Fibroblast of lung (primary cell): ENCODE data around the gene DCAF12. TPM values are rescaled to one million over a fixed set of nuclear protein-coding genes. Genes with fewer than 3 reads are reported as not detected.

Source experiments
- DNase-seq, 2 donors: peaks; one replicate each; pipeline versions ENCODE4 v3.0.0 to v3.0.0-alpha.2; 2010; ENCODE audit warnings: low read depth in 2 of 2
- H2AFZ ChIP-seq: 2 replicates; pipeline ENCODE4 v1.5.1; 2012; ENCODE audit warnings: low read length, control low read depth, inconsistent platforms
- H3K27ac ChIP-seq: 2 replicates; pipeline ENCODE4 v1.5.1; 2011; ENCODE audit warnings: low read length, control low read depth; ENCODE audit not compliant: insufficient read depth
- H3K27me3 ChIP-seq: 2 replicates; pipeline ENCODE4 v1.5.1; 2011; ENCODE audit warnings: mild to moderate bottlenecking, low read length; ENCODE audit not compliant: control insufficient read depth, insufficient read depth
- H3K36me3 ChIP-seq: 2 replicates; pipeline ENCODE4 v1.5.1; 2011; ENCODE audit warnings: low read length; ENCODE audit not compliant: control insufficient read depth, insufficient read depth
- H3K4me1 ChIP-seq: 2 replicates; pipeline ENCODE4 v1.5.1; 2011; ENCODE audit warnings: low read length; ENCODE audit not compliant: control insufficient read depth, insufficient read depth; ENCODE audit errors: extremely low read depth
- H3K4me2 ChIP-seq: 2 replicates; pipeline ENCODE4 v1.5.1; 2011; ENCODE audit warnings: low read length, control low read depth; ENCODE audit not compliant: insufficient read depth; ENCODE audit errors: extremely low read depth
- H3K4me3 ChIP-seq, 4 experiments: fragments of 200-600 bp in 1 of 4; sonication (generic) in 1 of 4; replicated peaks in 1 of 4; 2 replicates each; pipeline ENCODE4 v1.5.1; 2011 to 2016; ENCODE audit warnings: low read length in 4 of 4, low read depth in 3 of 4, mild to moderate bottlenecking in 3 of 4, control low read depth in 2 of 4, inconsistent platforms in 1 of 4, mixed read lengths in 1 of 4; ENCODE audit not compliant: insufficient read depth in 1 of 4; ENCODE audit errors: control extremely low read depth in 1 of 4
- H3K79me2 ChIP-seq: 2 replicates; pipeline ENCODE4 v1.5.1; 2012; ENCODE audit warnings: mild to moderate bottlenecking, low read length, inconsistent platforms; ENCODE audit not compliant: control insufficient read depth, insufficient read depth
- H3K9ac ChIP-seq: 2 replicates; pipeline ENCODE4 v1.5.1; 2011; ENCODE audit warnings: mild to moderate bottlenecking, low read length, control low read depth; ENCODE audit not compliant: insufficient read depth
- H3K9me3 ChIP-seq: 2 replicates; pipeline ENCODE4 v1.5.1; 2012; ENCODE audit warnings: low read depth, low read length; ENCODE audit not compliant: control insufficient read depth, insufficient read depth
- H4K20me1 ChIP-seq: 2 replicates; pipeline ENCODE4 v1.5.1; 2011; ENCODE audit warnings: low read length; ENCODE audit not compliant: control insufficient read depth, insufficient read depth; ENCODE audit errors: extremely low read depth
- EZH2 ChIP-seq: IDR thresholded peaks from 2 replicates; pipeline ENCODE4 v1.5.1; 2012; ENCODE audit warnings: low read length, control low read depth, mild to moderate bottlenecking; ENCODE audit errors: missing control alignments
- polyA plus RNA-seq, 2 donors: library from polyadenylated mRNA; depleted of rRNA in 1 of 2; stranded (reverse) in 1 of 2; unstranded in 1 of 2; fragments of >200 nt; gene quantifications; 2 replicates each; pipeline ENCODE4 v1.2.1, GENCODE V29; 2011 to 2012; ENCODE audit warnings: missing spikeins in 1 of 2
- total RNA-seq: library from RNA; depleted of rRNA; stranded (reverse); fragments of >200 nt; gene quantifications from 2 replicates; pipeline ENCODE4 v1.2.1, GENCODE V29; 2014
- TF ChIP-seq, protein P1 (sequence below), 2 donors: IDR thresholded peaks in 1 of 2; conservative IDR thresholded peaks in 1 of 2; 1 replicate in 1 of 2; 2 replicates in 1 of 2; pipeline ENCODE4 v1.5.1; 2011 to 2012; ENCODE audit warnings: low read length in 2 of 2, control low read depth in 1 of 2, inconsistent platforms in 1 of 2, low read depth in 1 of 2, mild to moderate bottlenecking in 1 of 2

Gene DCAF12
- total and polyA plus RNA-seq, 2 donors (not counting 1 experiment from before 2014, with no cell fraction given), result 9.7 to 26.3 TPM

DNA sequence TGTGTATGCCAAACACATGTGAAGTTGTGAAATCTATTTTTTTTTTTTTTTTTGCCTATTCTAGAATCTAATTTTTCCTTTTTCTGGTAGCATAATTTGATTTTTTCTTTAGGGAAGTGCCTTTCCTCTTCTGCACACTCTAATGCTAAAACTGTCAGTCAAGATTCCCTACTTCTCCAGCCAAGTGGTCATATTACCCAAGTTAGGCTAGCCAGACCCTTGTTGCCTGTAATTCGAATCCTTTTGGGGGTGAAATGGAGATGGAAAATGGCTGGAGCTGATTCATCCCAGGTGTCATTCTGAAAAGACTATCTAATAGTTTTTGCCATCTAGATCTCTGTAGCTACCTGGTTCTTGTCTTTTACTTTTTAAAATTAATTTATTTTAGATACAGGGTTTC, 27.6 kb upstream of the DCAF12 start:
- Histone ChIP-seq H3K9me3 (no peaks in the 10 kb centered on the region), H3K79me2 (no peaks in the 10 kb centered on the region), H4K20me1 (no peaks in the 10 kb centered on the region), H3K9ac (no peak overlapping the region), H3K27me3 (no peaks in the 10 kb centered on the region), H2AFZ (no peak overlapping the region), H3K4me1 (no peaks in the 10 kb centered on the region), H3K27ac (no peak overlapping the region), H3K36me3 (no peaks in the 10 kb centered on the region), H3K4me2 (no peak overlapping the region), H3K4me3 (no peak overlapping the region)
- TF ChIP-seq EZH2, result no peak
- TF ChIP-seq, protein P1, sequence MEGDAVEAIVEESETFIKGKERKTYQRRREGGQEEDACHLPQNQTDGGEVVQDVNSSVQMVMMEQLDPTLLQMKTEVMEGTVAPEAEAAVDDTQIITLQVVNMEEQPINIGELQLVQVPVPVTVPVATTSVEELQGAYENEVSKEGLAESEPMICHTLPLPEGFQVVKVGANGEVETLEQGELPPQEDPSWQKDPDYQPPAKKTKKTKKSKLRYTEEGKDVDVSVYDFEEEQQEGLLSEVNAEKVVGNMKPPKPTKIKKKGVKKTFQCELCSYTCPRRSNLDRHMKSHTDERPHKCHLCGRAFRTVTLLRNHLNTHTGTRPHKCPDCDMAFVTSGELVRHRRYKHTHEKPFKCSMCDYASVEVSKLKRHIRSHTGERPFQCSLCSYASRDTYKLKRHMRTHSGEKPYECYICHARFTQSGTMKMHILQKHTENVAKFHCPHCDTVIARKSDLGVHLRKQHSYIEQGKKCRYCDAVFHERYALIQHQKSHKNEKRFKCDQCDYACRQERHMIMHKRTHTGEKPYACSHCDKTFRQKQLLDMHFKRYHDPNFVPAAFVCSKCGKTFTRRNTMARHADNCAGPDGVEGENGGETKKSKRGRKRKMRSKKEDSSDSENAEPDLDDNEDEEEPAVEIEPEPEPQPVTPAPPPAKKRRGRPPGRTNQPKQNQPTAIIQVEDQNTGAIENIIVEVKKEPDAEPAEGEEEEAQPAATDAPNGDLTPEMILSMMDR (conservative IDR thresholded peaks at IDR 0.05 in 1 of 2, IDR thresholded peaks at IDR 0.05 in 1 of 2; ENCODE audit: low read depth in 1 of 2, low read length in 2 of 2), result no peak
- no peak for DNase-seq

DNA sequence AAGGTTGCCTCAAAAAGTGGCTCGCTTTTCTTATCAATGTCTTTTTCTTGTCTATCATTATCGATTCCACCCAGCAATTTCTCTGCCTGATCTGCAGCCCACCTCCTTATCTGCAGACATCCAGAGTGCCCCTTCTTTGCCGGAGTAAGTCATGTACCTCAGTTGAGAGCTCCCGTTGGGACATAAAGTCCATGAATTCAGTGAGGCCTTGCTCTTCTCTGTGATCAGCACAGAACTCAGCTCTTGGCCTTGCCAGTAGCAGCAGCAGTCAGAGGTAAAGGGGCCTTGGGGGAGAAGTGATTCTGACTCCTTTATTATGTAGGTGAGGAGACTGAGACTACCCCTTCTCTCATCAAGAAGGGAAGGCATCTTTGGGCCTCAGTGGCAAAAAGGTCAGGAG, 24.9 kb upstream of the DCAF12 start:
- Histone ChIP-seq H3K27ac (no peak overlapping the region), H2AFZ (no peak overlapping the region), H3K4me1 (no peaks in the 10 kb centered on the region), H3K4me2 (no peak overlapping the region), H3K9me3 (no peaks in the 10 kb centered on the region), H4K20me1 (no peaks in the 10 kb centered on the region), H3K9ac (no peak overlapping the region), H3K79me2 (no peaks in the 10 kb centered on the region), H3K4me3 (no peak overlapping the region), H3K27me3 (no peaks in the 10 kb centered on the region), H3K36me3 (no peaks in the 10 kb centered on the region)
- TF ChIP-seq, protein P1 (conservative IDR thresholded peaks at IDR 0.05 in 1 of 2, IDR thresholded peaks at IDR 0.05 in 1 of 2; ENCODE audit: low read depth in 1 of 2, low read length in 2 of 2), result no peak
- no peak for TF ChIP-seq EZH2
- no peak for DNase-seq

DNA sequence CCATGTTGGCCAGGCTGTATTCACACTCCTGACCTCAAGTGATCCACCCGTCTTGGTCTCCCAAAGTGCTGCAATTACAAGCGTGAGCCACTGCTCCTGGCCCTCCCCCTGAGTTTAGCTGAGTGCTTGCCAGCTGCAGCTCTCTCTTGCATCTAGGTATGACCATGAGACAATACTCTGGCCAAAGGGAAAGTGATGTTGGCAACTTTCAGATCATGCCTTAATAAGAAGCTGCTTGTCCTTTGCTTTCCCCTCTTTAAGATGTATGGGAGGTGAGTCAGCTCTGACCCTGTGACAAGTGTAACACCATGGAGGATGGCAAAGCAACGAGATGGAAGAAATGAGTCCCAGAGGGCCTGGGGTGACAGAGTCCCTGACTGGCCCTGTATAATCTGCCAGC, 18.7 kb upstream of the DCAF12 start:
- peak in 1 of 2 donors; percentile 66 for DNase-seq
- no peaks in the 10 kb centered on the region for H3K36me3 ChIP-seq

More for the DNA sequence above, 18.7 kb upstream of the DCAF12 start:
- H3K79me2 ChIP-seq, result no peaks in the 10 kb centered on the region
- H3K4me1 ChIP-seq, result no peaks in the 10 kb centered on the region
- H3K4me3 ChIP-seq, result no peak overlapping the region
- TF ChIP-seq, protein P1 (conservative IDR thresholded peaks at IDR 0.05 in 1 of 2, IDR thresholded peaks at IDR 0.05 in 1 of 2; ENCODE audit: low read depth in 1 of 2, low read length in 2 of 2), result no peak
- no peak overlapping the region for H2AFZ ChIP-seq
- H3K9ac ChIP-seq, result no peak overlapping the region
- H3K27me3 ChIP-seq, result no peaks in the 10 kb centered on the region
- no peak overlapping the region for H3K4me2 ChIP-seq
- no peaks in the 10 kb centered on the region for H4K20me1 ChIP-seq
- H3K9me3 ChIP-seq, result no peaks in the 10 kb centered on the region
- H3K27ac ChIP-seq, result no peak overlapping the region
